ENCODE measurements around the gene PTK6. TPM values are rescaled to one million over a fixed set of nuclear protein-coding genes. Genes with fewer than 3 reads are reported as not detected.

Gene PTK6
- total and polyA plus RNA-seq, 9 donors = 0.07 to 0.46 (median 0.12) TPM; not detected in 2

DNA sequence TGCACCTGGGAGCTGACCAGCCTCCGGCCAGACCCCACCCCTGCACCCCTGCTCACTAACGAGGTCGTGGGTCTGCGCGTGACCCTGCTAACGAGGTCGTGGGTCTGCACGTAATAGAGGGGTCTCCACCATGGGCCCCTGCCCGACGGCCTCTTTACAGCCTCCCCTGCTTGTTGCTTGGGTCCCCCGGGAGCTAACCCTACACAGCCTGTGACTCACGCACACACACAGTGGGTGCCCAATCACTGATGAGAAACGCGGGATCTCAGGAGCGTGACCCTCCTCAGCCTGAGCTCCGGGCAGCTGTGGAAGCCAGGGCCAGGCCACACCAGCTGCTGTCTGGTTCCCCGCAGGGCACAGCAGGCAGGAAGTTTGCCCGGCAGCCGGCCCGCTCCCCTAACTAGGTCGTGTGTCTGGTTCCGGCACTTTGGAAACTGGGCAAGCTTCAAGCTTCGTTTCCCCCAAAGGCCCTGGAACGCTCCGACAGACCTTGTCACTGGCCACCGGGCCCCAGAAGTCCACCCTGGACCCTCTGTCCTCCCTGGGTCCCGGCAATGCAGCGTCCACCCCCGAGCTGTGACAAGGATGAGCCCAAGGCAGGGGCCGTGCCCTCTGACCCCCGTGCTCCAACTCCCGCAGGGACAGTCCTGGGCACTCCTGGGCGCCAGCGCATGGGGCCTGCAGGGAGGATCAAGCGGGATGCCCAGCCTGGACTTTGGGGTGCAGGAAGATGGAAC lies 767 bp downstream of the PTK6 start:
- no peaks in the 10 kb centered on the region for H3K27me3 ChIP-seq
- peaks cover 2% of the 10 kb centered on the region for H3K4me1 ChIP-seq (ENCODE audit: insufficient read depth)
- peak overlapping the region; percentile 0 for H3K4me3 ChIP-seq
- peak in 1 of 5 donors; percentile 26 for DNase-seq
- H3K36me3 ChIP-seq = no peaks in the 10 kb centered on the region
- no peak overlapping the region for H3K27ac ChIP-seq
- TF ChIP-seq, protein P1, sequence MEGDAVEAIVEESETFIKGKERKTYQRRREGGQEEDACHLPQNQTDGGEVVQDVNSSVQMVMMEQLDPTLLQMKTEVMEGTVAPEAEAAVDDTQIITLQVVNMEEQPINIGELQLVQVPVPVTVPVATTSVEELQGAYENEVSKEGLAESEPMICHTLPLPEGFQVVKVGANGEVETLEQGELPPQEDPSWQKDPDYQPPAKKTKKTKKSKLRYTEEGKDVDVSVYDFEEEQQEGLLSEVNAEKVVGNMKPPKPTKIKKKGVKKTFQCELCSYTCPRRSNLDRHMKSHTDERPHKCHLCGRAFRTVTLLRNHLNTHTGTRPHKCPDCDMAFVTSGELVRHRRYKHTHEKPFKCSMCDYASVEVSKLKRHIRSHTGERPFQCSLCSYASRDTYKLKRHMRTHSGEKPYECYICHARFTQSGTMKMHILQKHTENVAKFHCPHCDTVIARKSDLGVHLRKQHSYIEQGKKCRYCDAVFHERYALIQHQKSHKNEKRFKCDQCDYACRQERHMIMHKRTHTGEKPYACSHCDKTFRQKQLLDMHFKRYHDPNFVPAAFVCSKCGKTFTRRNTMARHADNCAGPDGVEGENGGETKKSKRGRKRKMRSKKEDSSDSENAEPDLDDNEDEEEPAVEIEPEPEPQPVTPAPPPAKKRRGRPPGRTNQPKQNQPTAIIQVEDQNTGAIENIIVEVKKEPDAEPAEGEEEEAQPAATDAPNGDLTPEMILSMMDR (IDR thresholded peaks at IDR 0.05) = no peak
- no peak for TF ChIP-seq EP300 (IDR thresholded peaks at IDR 0.05)
- TF ChIP-seq POLR2A (IDR thresholded peaks at IDR 0.05) = no peak
- no peaks in the 10 kb centered on the region for H3K9me3 ChIP-seq
- 33 to 56% (median 47%) methylated on average over 32 to 35 of the region's 35 CpGs for WGBS, 3 donors
- intact Hi-C loops (cut with DNase I) = loop anchor here (5.0 to 10.0 kb wide), 5 partner anchors 108 to 441 kb away; partner anchors contain the start of genes ABHD16B (in 2 of the 4) and SAMD10 (in 1 of the 4)

DNA sequence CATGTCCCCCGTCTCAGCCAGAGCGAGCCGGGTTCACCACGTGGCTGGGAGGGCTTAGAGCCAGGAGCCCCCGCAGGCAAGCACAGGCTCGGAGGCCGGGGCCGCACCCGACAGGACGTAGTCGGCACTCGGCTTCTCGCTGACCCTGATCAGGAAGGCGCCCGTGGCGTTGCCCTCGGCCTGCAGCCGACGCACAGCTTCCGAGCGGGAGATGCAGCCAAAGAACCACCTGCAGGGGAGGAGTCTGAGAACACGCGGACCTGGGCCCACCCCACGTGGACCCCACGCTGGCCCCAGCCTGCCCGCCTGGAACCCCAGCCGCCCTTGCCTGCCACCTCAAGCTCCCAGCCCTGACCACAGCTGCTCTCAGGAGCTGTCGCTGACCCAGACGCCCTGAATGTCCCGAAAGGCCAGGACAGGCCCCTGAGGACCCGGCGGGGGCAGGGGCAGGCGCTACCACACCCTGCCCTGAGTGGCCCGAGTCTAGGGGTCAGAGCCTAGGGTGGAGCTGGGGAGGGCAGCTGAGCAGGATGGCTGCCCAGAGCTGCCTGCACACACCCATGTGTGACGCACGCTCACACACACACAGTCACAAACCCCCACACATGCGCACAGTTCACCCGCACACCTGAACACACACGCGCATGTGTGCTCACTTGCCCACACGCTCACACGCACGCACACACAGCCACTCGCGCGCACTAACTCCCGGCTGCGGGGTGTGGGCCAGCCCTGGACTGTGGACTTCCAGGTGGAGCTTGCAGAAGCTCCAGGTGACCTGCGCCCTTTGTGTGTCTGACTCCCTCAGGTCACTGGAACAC lies 2.1 kb downstream of the PTK6 start:
- DNase-seq = no peak
- Histone ChIP-seq H3K4me1 (ENCODE audit: insufficient read depth) (peaks cover 2% of the 10 kb centered on the region), H3K4me3 (no peak overlapping the region), H3K9me3 (no peaks in the 10 kb centered on the region), H3K27ac (no peak overlapping the region), H3K27me3 (no peaks in the 10 kb centered on the region), H3K36me3 (no peaks in the 10 kb centered on the region)
- TF ChIP-seq, protein P1 (IDR thresholded peaks at IDR 0.05) = no peak
- no peak for TF ChIP-seq POLR2A (IDR thresholded peaks at IDR 0.05)
- TF ChIP-seq EP300 (IDR thresholded peaks at IDR 0.05) = no peak
- intact Hi-C loops (cut with DNase I) = loop anchor here (5.0 to 10.0 kb wide), 5 partner anchors 110 to 442 kb away; partner anchors contain the start of genes ABHD16B (in 2 of the 4) and SAMD10 (in 1 of the 4)
- WGBS, 3 donors = 26 to 42% (median 28%) methylated on average over 40 to 49 of the region's 49 CpGs

DNA sequence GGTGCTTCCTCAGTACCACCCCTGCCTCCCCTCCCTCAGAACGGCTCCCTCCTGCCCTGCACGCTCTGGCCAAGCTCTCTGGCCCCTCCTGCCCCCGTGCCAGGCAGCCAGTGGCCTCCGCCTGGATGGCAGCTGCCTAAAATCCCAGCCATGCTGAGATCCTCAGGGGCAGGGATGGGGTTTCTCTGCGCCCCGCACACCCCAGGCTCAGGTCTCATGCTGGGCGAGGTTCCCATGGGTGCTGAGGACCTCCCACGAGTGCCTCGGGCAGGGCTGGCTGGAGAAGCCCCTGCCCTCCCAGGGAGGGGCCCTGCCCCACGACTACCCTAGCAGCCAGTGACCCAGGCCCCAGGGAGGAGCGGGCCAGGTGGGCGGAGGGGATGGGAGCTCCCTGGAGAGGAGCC lies 2.7 kb downstream of the PTK6 start:
- 16 to 32% (median 23%) methylated on average over 6 to 12 of the region's 12 CpGs for WGBS, 3 donors
- Histone ChIP-seq H3K4me1 (ENCODE audit: insufficient read depth) (peaks cover 2% of the 10 kb centered on the region), H3K9me3 (no peaks in the 10 kb centered on the region), H3K4me3 (no peak overlapping the region), H3K27ac (no peak overlapping the region), H3K27me3 (no peaks in the 10 kb centered on the region), H3K36me3 (no peaks in the 10 kb centered on the region)
- intact Hi-C loops (cut with DNase I) = loop anchor here in 2 of 4 donors (10.0 kb wide), 2 partner anchors 110 to 340 kb away; no protein-coding TSS in a partner anchor
- TF ChIP-seq, protein P1 (IDR thresholded peaks at IDR 0.05) = no peak
- no peak for TF ChIP-seq EP300 (IDR thresholded peaks at IDR 0.05)
- TF ChIP-seq POLR2A (IDR thresholded peaks at IDR 0.05) = no peak
- no peak for DNase-seq

DNA sequence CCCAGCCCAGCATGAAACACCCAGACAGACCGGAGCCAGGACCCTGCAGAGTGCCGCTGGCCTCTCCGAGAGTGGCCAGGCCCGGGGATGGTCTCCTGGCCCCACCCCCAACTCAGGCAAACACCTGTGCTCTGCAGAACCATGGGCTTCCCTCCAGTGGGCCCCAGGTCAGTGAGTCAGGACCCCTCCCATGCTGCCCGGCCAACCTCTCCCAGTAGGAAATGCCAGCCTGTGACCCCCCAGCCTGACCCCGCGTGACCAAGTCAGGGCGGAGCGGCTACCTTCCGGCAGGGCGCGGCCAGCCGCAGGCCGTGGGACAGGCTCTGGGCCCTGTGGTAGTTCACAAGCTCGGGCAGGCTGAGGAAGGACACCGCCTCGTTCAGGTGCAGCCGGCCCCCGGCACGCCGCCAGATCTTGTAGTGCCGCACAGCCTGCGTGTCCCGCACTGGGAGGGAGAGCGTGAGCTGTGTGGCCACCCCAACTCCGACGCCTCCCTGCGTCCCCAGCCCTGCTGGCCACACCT lies 3.2 kb downstream of the PTK6 start:
- no peak overlapping the region for H3K27ac ChIP-seq
- peaks cover 2% of the 10 kb centered on the region for H3K4me1 ChIP-seq (ENCODE audit: insufficient read depth)
- DNase-seq = peak in 1 of 5 donors; percentile 32
- intact Hi-C loops (cut with DNase I) = loop anchor here in 2 of 4 donors (10.0 kb wide), 2 partner anchors 111 to 341 kb away; no protein-coding TSS in a partner anchor
- 52 to 61% (median 60%) methylated on average over 22 to 28 of the region's 28 CpGs for WGBS, 3 donors
- H3K4me3 ChIP-seq = no peak overlapping the region
- no peaks in the 10 kb centered on the region for H3K9me3 ChIP-seq
- H3K36me3 ChIP-seq = no peaks in the 10 kb centered on the region
- no peaks in the 10 kb centered on the region for H3K27me3 ChIP-seq
- TF ChIP-seq POLR2A (IDR thresholded peaks at IDR 0.05) = no peak
- TF ChIP-seq EP300 (IDR thresholded peaks at IDR 0.05) = no peak
- TF ChIP-seq, protein P1 (IDR thresholded peaks at IDR 0.05) = no peak
